DMS153 (cell line): ENCODE measurements around the gene RNF10.
"Not testable (repeated sequence)": the region's sequence is repeated elsewhere in the genome, so short reads cannot be mapped to it uniquely, and the experiment has no call there.

Source experiments
- DNase-seq: peaks from one replicate; lab custom pipeline; 2025; lab: John Stamatoyannopoulos, UW

RNF10 gene

DNA sequence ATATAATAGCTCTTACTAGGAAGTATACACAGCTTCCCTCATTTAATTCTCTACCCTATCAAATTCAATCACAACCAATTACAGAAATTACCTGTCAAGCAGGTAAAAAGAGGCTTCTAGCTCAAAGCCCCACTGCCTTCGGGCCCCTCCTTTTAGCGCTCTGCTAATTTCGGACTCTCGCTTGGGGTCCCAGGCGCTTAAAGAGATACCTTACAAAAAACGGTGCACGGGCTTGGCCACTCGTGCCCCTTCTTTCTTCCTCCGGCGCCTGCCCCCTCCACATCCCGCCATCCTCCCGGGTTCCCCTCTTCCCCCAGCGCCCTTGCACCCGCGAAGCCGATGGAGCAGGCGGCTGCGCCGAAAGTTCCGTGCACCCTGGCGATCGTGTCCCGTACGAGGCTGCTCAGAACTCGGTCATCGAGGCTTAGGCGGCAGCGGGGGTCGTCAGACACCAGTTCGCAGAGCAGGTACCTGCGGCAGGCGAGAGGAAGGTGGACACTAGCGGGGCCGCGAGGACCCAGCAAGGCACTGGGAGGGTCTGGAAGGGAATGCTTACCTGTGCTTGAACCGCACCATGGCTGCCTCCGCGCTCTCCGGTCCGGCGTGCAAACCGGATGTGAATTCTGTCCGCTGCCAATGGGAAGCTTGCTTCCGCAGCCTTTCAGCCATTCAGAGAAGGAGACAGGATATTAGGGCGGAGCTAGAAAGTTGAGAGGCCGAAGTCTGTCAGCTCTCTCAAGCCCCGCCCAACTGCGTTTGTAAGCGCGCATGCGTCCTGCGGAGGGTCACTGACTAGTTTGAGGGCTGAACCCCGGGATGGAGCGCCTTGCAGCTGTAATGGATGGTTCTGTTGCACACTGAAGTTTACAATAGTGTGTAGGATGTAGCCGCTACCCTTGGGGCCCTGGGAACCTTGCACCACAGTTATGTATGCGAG is 46.9 kb downstream of the RNF10 start, which contains the start of gene POP5:
Gene POP5, minus strand, starts transcription at position 616 of the 937 bp plus-strand sequence. Its CDS starts 40 bp downstream, at position 576.
- DNase-seq = peak; percentile 97

DNA sequence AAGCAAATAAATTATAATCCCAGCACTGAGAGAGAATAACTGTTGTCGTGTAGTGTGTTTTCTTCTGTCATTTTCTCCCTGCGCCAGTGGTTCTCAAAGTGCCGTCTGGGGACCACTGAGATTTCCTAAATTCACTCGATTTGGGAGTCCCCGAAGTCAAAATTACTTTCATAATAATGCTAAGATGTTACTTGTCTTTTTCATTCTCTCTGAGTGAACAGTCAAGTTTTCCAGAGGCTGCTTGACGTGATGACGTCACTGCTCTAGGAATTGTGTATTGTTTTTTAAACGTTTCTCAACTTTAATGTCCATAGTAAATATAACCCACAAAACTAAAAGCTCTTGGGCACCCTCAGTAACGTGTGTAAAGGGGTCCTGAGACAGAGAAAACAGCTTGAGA is 47.8 kb downstream of the RNF10 start:
- no peak for DNase-seq

DNA sequence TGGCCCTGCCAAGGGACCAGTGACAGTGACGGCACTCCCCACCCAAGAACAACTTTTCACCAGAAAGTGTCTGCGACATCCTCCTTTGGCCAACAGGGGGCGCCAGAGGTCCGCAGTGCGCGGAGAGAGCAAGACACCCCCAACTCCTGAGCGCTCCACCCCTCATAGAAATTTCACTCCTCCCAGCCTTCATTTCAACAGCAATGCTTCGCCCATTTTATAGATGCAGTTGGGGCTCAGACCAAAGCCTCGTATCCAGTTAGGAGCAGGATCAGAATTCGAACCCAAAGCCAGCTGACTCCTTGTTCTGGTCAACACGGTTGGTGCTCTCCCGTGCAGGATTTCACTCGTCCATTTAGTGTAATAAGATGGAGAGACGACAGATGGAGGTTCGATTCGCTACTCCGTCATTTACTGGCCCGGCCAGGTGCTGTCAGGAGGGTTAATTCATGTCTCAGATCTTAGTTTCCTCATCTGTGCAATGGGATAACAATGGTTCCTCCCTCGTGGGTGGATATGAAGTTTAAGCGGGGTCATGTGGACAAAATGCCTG is 49.4 kb downstream of the RNF10 start:
- peak; percentile 4 for DNase-seq

DNA sequence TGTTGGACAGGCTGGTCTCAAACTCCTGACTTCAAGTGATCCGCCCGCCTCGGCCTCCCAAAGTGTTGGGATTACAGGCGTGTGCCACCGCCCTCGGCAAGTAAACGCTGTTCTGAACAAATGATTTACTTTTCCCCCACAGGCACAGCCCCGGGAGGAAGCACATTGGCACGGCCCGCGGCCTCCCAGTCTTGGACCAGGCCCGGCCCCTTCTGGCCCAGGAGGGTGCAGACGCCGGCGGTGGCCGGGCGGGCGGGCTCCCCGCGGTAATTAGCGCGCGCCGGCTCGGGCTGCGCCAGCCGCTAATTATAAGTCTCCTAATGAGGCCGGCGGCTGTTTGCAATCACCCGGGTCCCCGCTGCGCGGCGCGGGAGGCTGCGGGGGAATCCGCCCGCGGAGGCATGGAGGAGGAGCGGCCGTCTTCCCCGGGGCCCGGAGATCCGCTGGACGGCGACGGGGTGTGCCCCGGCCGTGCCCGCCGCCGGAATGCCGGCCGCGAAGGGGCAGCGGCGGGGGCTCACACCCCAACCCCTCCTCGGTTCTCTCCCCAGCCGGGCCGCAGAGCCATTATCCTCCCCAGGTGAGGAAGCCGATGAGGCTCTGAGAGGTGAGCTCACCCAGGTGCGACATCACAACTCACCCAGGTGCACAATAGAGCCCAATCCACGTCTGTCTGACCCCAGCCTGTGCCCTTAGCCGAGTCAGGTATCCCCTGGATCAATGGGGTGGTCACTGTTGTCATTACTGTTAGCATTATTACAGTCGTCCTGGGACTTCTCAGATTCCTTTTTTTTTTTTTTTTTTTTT is 50.4 kb downstream of the RNF10 start:
- no peak for DNase-seq

DNA sequence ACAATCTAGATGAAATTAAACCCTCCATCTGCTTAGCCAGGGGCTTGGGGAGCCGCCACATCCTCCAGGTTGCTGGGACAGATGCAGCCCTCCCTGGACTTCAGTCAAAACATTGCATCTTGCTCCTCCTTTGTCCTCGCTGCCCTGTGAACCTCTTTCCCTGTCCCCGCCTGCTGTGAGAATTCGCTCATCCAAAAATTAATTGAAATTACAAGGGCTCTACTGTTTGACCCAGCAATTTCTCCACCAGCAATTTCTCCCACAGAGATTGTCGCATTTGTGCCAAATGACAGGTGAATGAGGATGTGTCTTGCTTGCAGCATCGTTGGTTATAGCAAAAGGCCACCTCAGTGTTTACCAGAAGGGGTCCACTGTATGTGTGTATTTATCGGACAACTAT is 52.0 kb downstream of the RNF10 start:
- no peak for DNase-seq

DNA sequence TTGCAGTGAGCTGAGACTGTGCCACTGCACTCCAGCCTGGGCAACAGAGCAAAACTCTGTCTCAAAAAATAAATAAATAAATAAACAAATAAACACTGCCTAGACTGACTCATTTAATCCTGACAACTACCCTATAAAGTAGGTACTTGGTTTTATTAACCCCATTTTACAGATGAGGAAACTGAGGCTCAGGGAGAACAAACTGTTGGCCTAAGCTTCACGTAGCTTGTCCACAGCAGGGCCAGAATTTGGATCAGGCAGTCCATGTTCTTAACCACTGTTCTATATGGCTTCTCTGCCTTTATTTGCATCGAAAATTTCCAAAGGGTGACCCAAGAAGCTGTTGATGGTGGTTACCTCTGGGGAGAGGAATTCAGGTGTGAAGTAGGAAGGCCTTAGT is 52.7 kb downstream of the RNF10 start:
- no peak for DNase-seq

DNA sequence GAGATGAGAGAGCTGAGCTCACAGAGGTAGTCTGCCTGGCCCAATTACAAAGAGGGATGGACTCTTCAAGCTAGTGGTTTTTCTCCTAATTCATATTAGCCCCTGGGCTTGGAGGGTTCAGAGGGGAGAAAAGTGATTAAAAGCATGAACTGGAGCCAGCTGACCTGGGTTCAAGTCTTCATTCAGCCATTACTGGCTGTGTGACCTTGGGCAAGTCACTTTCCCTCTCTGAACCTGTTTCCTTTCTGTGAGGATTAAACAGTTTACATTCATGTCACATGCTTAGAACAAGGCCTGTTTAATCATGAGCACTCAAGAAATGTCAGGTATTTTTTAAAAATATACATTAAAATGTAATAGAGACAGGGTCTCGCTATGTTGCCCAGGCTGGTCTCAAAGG is 54.2 kb downstream of the RNF10 start:
- no peak for DNase-seq

DNA sequence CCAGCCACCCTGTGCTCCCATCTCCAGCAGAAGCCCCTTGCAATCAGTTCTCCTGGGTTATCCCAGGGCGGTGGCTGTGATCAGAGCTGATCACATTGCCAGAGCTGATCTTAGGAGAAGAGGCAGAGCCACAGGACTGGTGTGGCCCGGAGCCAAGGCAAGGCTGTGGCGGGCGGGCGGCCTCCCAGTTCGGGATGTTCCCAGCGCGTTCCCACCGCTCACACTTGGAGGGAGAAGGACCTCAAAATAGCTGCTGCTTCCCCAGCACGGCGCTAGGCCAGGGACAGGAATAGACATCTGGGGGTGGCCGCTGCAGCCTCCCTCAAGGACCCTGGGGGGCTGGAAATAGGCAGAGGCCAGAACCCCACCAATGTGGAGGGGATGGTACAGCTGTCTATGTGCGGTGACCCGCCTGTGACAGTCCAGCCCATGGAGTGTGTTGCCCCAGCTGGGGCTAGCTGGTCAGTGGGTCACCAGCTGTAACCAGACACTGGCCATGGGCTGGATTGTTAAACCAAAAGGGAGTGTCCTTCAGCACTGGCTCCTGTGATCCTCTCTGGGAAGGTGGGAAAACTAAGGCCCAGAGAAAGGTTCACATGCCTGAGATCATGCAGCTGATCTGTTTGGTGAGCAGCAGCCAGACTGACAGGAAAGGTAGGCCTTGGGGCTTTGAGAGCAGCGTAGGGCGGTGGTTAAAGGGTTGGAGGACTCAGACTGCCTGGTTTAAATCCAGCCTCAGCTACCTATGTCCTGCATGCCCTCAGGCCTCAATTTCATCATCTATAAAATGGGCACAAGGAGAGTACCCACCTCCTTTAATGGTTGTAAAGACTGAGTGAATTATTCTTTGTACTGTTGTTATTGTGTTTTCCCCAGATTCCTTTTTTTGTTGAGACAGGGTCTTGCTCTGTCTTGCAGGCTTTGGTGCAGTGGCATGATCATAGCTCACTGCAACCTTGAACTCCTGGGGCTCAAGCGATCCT is 55.1 kb downstream of the RNF10 start:
- DNase-seq = no peak

DNA sequence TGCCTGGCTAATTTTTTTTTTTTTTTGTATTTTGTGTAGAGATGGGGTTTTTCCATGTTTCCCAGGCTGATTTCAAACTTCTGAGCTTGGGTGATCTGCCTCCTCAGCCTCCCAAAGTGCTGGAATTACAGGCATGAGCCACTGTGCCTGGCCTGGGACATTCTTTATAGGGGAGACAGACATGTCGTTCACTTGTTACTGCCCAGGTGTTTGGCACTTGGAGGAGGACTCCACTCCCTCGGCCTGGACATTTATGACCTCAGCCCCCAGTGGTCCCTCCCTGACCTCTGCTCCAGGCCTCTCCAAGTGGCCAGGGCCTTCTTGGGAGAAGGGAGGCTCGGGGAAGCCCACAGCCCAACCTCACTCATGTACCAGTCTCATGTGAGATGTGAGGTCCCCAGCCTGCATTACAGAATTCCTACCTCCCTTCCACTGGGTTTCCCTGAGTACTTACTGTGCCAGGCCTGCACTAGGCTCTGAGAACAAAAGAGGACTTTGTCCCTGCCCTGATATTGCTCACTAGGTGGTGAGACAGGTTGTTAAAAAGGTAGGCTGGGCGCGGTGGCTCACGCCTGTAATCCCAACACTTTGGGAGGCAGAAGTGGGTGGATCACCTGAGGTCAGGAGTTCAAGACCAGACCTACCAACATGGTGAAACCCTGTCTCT is 56.7 kb downstream of the RNF10 start:
- no peak for DNase-seq

DNA sequence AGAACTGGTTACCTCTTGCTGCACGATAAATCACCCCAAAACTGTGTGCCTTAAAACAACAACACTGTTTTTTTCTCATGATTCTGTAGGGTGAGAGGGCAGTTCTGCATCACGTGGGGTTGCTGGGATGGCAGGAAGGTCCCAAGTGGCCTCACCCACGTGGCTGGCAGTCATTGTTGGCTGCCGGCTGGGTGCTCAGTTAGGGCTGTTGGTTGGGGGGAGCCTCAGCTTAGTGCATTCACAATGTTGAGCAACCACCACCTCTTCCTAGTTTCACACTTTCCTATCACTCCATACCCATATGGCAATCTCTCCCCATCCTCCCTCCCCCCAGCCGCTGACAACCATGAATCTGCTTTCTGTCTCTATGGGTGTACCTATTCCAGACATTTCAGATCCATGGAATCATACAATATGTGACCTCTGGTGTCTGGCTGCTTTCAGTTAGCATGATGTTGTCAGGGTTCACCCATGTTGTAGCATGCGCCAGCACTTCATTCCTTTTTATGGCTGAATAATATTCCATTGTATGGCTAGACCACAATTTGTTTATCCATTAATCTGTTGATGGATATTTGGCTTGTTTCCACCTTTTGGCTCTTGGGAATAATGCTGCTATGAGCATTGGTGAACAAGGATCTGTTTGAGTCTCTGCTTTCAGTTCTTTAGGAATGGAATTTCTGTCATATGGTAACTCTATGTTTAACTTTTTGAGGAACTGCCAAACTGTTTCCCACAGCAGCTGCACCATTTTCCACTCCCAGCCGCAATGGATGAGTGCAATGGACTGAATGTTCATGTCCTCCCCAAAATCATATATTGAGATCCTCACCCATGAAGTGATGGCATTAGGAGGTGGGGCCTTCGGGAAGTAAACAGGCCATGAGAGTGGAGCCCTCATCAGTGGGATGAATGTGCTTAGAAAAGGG is 58.2 kb downstream of the RNF10 start:
- DNase-seq = no peak

DNA sequence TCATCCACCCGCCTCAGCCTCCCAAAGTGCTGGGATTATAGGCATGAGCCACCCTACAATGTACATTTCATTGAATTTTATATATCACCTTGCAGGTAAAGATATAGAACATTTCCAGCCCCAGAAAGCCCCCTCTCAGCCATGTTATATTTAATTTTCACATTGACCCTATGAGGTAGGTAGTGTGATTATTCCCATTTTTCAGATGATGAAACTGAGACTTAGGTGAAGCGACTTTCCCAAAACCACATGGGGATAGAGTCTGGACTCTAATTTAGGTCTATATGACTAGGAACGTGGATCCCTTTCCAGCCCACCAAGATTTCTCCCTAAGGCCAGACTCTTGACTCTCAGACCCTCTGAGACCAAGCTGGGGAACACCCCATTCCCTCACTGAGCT is 62.7 kb downstream of the RNF10 start:
- no peak for DNase-seq

DNA sequence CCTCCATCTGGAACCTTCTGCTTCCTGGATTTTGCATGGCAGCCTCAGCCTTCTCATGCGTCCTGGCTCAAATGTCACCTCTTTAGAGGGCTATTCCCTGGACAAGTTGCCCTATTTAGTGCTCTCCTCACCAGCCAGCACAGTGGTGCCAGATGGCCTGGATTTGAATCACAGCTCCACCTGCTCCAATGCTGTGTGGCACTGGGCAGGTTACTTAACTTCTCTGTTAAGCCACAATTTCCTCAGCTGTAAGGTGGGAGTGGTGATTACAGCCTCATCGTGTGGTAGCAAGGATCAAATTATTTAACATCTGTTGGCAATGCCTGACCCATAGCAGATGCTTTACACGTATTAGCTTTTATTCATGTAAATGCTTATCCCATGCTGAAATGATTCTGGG is 63.7 kb downstream of the RNF10 start:
- no peak for DNase-seq

DNA sequence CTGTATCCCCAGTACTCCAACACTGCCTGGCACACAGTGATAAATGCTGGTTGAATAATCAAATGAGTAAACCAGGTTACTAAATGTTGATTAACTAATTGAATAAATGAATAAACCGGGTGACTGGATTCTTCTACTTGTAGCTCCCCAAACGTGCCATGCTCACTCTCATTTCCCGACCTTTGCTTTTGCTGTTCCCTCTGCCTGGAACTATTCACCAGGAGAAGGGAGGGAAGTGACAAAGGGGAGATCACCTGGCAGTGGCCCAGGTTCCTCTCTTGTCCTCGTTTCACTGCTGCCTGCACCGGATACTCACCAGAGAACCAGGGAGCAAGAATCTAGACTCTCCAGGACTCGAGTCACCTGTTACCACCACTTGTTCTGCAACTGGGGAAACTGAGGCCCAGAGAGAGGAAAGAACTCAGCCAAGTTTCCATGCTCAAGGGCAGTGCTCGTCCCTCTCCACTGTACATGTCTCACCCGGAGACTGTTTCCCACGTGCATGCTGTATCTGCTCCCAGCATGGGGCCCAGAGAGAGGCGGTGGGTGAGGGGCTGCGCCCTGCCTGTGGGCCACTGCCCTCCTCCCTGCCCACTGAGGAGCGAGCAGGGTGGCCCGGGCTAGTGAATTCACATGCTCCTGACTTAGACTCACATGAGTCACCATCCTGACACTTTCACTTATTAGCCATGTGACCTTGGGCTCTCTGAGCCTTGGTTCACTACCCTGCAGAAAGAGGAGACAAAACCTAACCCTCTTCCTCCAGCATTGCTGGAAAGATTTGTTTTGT is 64.7 kb downstream of the RNF10 start:
- DNase-seq = no peak

DNA sequence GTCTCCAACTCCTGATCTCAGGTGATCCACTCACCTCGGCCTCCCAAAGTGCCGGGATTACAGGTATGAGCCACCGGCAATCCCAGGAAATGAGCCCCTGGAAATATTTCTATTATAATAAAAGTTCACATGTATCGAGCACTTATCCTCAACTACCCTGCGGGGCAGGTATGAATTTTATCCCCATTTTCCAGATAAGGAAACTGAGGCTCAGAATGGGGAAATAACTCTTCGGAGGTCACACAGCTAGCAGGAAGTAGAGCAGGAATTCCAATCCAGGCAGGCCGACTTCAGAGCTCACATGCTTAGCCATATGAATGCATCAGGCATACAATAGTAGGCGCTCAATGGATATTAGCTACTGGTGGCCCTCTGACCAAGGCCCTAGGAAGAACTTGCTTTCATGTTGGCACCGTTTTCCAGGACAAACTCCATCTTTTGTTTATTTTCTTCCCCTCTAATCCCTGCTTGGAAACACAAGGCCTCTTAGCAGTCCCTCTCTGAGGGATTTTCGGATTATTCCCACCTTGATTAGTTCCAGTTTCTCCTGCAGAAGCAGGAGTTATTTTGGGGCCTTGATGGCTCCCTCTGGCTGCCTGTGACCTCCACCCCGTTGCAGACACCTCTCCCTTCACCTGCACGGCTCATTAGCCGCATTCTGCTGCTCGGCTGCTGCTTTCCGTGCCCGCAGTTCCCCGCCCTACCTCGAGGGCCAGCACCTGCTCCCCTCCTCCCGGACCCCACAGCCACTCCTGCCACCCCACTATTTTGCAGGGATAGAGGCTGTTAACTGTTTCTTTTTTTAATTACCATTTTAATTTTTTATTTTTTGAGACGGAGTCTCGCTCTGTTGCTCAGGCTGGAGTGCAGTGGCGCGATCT is 65.8 kb downstream of the RNF10 start:
- DNase-seq = no peak

DNA sequence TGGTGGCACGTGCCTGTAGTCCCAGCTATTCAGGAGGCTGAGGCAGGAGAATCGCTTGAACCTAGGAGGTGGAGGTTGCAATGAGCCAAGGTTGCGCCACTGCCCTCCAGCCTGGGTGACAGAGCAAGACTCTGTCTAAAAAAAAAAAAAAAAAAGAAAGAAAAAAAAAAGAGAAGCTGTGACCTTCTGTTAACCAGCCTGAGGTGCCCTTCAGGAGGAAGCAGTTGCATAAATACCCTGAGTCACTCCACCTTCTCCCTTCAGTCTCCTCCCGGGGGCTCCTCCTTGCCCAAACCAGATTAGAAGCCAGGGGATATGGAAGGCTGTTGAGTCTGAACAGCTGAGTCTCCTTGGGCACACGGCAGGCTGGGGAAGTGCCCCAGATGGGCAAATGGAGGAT is 68.3 kb downstream of the RNF10 start:
- DNase-seq = not testable (repeated sequence)

DNA sequence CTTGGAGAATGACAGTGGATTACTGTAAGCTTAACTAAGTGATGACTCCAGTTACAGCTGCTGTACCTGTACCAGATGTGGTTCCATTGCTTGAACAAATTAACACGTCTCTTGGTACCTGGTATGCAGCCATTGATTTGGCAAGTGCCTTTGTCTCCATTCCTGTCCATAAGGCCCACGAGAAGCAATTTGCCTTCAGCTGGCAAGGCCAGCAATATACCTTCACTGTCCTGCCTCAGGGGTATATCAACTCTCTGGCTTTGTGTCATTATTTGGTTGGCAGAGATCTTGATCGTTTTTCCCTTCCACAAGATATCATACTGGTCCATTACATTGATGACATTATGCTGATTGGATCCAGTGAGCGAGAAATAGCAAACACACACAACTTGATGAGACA is 76.4 kb downstream of the RNF10 start:
- DNase-seq = no peak

DNA sequence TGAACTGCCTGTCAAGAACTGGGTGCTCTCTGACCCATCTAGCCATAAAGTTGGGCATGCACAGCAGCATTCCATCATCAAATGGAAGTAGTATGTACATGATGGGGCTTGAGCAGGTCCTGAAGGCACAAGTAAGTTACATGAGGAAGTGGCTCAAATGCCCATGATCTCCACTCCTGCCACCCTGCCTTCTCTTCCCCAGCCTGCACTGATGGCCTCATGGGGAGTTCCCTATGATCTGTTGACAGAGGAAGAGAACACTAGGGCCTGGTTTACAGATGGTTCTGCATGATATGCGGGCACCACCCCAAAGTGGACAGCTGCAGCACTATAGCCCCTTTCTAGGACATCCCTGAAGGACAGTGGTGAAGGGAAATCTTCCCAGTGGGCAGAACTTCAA is 77.4 kb downstream of the RNF10 start:
- not testable (repeated sequence) for DNase-seq

DNA sequence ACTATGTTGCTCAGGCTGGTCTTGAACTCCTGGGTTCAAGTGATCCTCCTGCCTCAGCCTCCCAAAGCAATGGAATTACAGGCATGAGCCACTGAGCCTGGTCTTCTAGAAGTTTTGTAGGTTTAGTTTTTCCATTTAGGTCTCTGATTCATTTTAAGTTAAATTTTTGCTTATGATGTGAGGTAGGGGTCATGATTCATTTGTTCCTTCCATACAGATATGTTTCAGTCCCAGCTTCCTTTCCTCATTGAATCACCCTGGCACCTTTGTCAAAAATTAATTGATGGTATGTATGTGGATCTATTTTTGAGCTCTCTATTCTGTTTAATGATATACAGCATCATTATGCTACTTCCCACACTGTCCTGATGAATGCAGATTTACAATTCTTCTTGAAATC is 80.7 kb downstream of the RNF10 start:
- no peak for DNase-seq
